ENCODE data around the gene SPNS1. TPM values are rescaled to one million over a fixed set of nuclear protein-coding genes. Genes with fewer than 3 reads are reported as not detected.
A peak's percentile ranks its signal among the peaks of the same experiment; 100 is the strongest.

The SPNS1 gene
- total and polyA plus RNA-seq, 7 donors: 12.9 to 46.9 (median 20.3) TPM

DNA sequence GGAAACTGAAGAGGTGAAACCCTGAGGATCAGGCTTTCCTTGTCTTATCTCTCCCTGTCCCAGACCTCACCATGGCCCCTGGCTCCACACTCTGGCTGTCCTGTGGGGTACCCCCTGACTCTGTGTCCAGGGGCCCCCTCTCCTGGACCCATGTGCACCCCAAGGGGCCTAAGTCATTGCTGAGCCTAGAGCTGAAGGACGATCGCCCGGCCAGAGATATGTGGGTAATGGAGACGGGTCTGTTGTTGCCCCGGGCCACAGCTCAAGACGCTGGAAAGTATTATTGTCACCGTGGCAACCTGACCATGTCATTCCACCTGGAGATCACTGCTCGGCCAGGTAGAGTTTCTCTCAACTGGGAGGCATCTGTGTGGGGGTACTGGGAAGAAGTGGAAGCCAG, 41.4 kb upstream of the SPNS1 start:
- intact Hi-C loops (cut with DNase I): no loop called here
- H3K4me1 ChIP-seq: no peaks in the 10 kb centered on the region
- DNase-seq (no peak), ATAC-seq (no peak)
- H3K36me3 ChIP-seq (ENCODE audit: insufficient read depth in 1 of 2, low read depth in 1 of 2): no peaks in the 10 kb centered on the region
- TF ChIP-seq, protein P1, sequence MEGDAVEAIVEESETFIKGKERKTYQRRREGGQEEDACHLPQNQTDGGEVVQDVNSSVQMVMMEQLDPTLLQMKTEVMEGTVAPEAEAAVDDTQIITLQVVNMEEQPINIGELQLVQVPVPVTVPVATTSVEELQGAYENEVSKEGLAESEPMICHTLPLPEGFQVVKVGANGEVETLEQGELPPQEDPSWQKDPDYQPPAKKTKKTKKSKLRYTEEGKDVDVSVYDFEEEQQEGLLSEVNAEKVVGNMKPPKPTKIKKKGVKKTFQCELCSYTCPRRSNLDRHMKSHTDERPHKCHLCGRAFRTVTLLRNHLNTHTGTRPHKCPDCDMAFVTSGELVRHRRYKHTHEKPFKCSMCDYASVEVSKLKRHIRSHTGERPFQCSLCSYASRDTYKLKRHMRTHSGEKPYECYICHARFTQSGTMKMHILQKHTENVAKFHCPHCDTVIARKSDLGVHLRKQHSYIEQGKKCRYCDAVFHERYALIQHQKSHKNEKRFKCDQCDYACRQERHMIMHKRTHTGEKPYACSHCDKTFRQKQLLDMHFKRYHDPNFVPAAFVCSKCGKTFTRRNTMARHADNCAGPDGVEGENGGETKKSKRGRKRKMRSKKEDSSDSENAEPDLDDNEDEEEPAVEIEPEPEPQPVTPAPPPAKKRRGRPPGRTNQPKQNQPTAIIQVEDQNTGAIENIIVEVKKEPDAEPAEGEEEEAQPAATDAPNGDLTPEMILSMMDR (IDR thresholded peaks at IDR 0.05): no peak
- H3K27me3 ChIP-seq (ENCODE audit: insufficient read depth in 3 of 3, low read length in 2 of 3): no peaks in the 10 kb centered on the region
- 58 to 78% (median 78%) methylated on average over 8 of the region's 8 CpGs for WGBS, 3 donors
- H3K27ac ChIP-seq: no peak overlapping the region
- H3K4me3 ChIP-seq: no peak overlapping the region
- no peaks in the 10 kb centered on the region for H3K9me3 ChIP-seq

DNA sequence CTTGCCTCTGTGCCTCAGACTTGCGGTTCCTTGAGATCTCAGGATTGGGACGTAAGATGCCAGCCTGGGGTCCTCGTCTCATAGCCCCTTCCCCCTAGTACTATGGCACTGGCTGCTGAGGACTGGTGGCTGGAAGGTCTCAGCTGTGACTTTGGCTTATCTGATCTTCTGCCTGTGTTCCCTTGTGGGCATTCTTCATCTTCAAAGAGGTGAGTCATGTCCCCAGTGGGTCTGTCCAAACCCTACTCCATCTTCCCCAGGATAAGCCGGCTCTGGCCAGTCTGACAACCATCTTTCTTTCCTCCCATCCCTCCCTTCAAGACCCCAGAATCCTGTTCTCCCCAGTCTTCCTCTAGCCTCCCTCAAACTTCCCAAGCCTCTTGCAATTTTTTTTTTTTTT, 39.2 kb upstream of the SPNS1 start:
- H3K36me3 ChIP-seq (ENCODE audit: insufficient read depth in 1 of 2, low read depth in 1 of 2): no peaks in the 10 kb centered on the region
- H3K4me3 ChIP-seq: no peak overlapping the region
- H3K27ac ChIP-seq: no peak overlapping the region
- no peak for DNase-seq
- intact Hi-C loops (cut with DNase I): no loop called here
- 89 to 94% (median 94%) methylated on average over 4 of the region's 4 CpGs for WGBS, 3 donors
- no peak for ATAC-seq
- no peaks in the 10 kb centered on the region for H3K27me3 ChIP-seq (ENCODE audit: insufficient read depth in 3 of 3, low read length in 2 of 3)
- no peaks in the 10 kb centered on the region for H3K4me1 ChIP-seq
- TF ChIP-seq, protein P1 (IDR thresholded peaks at IDR 0.05): no peak
- no peaks in the 10 kb centered on the region for H3K9me3 ChIP-seq

DNA sequence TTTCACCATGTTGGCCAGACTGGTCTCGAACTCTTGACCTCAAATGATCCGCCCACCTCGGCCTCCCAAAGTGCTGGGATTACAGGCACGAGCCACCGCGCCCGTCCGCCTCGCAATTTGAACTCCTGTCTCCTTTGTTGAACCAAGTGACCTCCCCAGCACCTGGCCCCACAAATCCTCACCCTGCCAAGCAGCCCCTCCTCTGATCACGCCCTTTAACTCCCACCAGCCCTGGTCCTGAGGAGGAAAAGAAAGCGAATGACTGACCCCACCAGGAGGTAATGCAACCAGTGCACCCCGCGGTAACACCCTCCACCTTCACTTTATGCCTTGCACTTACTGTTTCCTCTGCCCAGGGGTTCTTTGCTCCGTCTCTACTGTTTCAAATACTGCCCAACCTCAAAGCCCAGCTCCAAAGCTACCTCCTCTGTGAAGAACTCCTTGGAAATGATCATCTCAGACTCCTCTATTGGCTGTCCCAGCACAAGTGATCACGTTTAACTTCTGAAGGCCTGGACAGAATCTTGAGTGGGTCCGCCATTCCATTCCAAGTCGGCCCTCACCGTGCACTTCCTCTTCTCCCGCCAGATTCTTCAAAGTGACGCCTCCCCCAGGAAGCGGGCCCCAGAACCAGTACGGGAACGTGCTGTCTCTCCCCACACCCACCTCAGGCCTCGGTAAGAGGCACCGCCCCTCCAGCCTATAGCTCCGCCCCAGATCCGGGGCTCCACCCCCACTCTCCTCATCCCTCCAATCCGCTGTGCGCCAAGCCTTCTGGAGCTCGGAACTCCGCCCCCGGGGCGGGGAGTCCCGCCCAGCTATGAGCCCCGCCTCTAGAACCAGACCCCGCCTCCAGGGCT, 38.4 kb upstream of the SPNS1 start:
- intact Hi-C loops (cut with DNase I): no loop called here
- 25 to 27% (median 26%) methylated on average over 36 of the region's 36 CpGs for WGBS, 3 donors

DNA sequence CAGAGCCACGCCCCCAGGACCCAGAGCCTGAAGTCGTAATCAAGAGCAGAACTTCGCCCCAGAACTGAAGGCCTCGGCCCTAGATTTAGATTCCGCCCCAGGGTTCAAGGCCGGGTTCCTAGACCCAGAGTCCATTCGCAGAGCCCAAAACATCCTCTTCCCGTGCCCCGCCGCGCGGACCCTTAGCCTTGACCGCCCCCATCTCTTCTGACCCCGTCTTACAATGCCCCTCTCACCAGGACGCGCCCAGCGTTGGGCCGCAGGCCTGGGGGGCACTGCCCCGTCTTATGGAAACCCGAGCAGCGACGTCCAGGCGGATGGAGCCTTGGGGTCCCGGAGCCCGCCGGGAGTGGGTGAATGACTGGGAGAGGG, 37.8 kb upstream of the SPNS1 start:
- Histone ChIP-seq H3K36me3 (ENCODE audit: insufficient read depth in 1 of 2, low read depth in 1 of 2) (no peaks in the 10 kb centered on the region), H3K9me3 (no peaks in the 10 kb centered on the region), H3K27ac (no peak overlapping the region), H3K27me3 (ENCODE audit: insufficient read depth in 3 of 3, low read length in 2 of 3) (no peaks in the 10 kb centered on the region), H3K4me1 (no peaks in the 10 kb centered on the region), H3K4me3 (peak overlapping the region; percentile 55)
- peak in 2 of 4 donors; percentile 5 to 10 for ATAC-seq
- DNase-seq: no peak
- TF ChIP-seq, protein P1 (IDR thresholded peaks at IDR 0.05): no peak
- WGBS, 3 donors: 69 to 77% (median 71%) methylated on average over 26 of the region's 26 CpGs
- intact Hi-C loops (cut with DNase I): no loop called here

More for the DNA sequence above, 38.4 kb upstream of the SPNS1 start:
- no peaks in the 10 kb centered on the region for H3K4me1 ChIP-seq
- DNase-seq: peak; percentile 83 to 94
- peak; percentile 97 to 99 (median 98) for ATAC-seq
- peak overlapping the region; percentile 55 for H3K4me3 ChIP-seq
- peak overlapping the region; percentile 2 for H3K27ac ChIP-seq
- no peaks in the 10 kb centered on the region for H3K9me3 ChIP-seq
- TF ChIP-seq, protein P1 (IDR thresholded peaks at IDR 0.05): no peak
- H3K36me3 ChIP-seq (ENCODE audit: insufficient read depth in 1 of 2, low read depth in 1 of 2): no peaks in the 10 kb centered on the region
- H3K27me3 ChIP-seq (ENCODE audit: insufficient read depth in 3 of 3, low read length in 2 of 3): no peaks in the 10 kb centered on the region
